Measurements from ENCODE around the gene DMD.

GRCh38 chrX:31870267-31870666 lies 1341.1 kb downstream of the DMD start:
- no peak for TF ChIP-seq CTCF (conservative IDR thresholded peaks at IDR 0.05)
- TF ChIP-seq EZH2 (IDR thresholded peaks at IDR 0.05; ENCODE audit: low read depth): no peak
